Measurements from ENCODE around the gene SNTA1.
"Not testable (repeated sequence)": the region's sequence is repeated elsewhere in the genome, so short reads cannot be mapped to it uniquely, and the experiment has no call there.

SNTA1 gene

GRCh38 chr20:33470457-33470856, 26.9 kb upstream of the SNTA1 start:
- Histone ChIP-seq H3K79me2 (ENCODE audit: insufficient read depth, low read length) (no peaks in the 10 kb centered on the region), H3K4me2 (ENCODE audit: low read depth, low read length, poor library complexity, severe bottlenecking) (no peak overlapping the region), H3K27me3 (ENCODE audit: low read length) (no peaks in the 10 kb centered on the region), H2AFZ (ENCODE audit: low read depth, low read length, severe bottlenecking) (no peak overlapping the region), H3K4me3 (ENCODE audit: insufficient read depth, low read length, poor library complexity, severe bottlenecking) (no peak overlapping the region), H4K20me1 (ENCODE audit: low read depth, low read length) (no peaks in the 10 kb centered on the region), H3K9me3 (ENCODE audit: insufficient read depth, low read length) (no peaks in the 10 kb centered on the region), H3K27ac (ENCODE audit: low read depth, low read length) (no peak overlapping the region), H3K9me2 (replicated peaks; ENCODE audit: insufficient read depth, low read length) (no peaks in the 10 kb centered on the region), H3F3A (ENCODE audit: insufficient read depth) (no peaks in the 10 kb centered on the region), H3K9ac (ENCODE audit: low read length) (no peak overlapping the region), H3K36me3 (ENCODE audit: low read length) (no peaks in the 10 kb centered on the region)
- no peak for TF ChIP-seq EZH2phosphoT487 (conservative IDR thresholded peaks at IDR 0.05; ENCODE audit: low read length)
- no peak for TF ChIP-seq CTCF (IDR thresholded peaks at IDR 0.05; ENCODE audit: insufficient read depth, low read length, poor library complexity, severe bottlenecking)

- Histone ChIP-seq H3K4me2 (ENCODE audit: low read depth, low read length, poor library complexity, severe bottlenecking) (no peak overlapping the region), H3F3A (ENCODE audit: insufficient read depth) (no peaks in the 10 kb centered on the region), H3K9me2 (replicated peaks; ENCODE audit: insufficient read depth, low read length) (no peaks in the 10 kb centered on the region), H3K9ac (ENCODE audit: low read length) (no peak overlapping the region), H3K27ac (ENCODE audit: low read depth, low read length) (no peak overlapping the region), H3K4me3 (ENCODE audit: insufficient read depth, low read length, poor library complexity, severe bottlenecking) (no peak overlapping the region), H3K79me2 (ENCODE audit: insufficient read depth, low read length) (no peaks in the 10 kb centered on the region), H2AFZ (ENCODE audit: low read depth, low read length, severe bottlenecking) (no peak overlapping the region), H3K9me3 (ENCODE audit: insufficient read depth, low read length) (no peaks in the 10 kb centered on the region), H3K27me3 (ENCODE audit: low read length) (no peaks in the 10 kb centered on the region), H4K20me1 (ENCODE audit: low read depth, low read length) (no peaks in the 10 kb centered on the region), H3K36me3 (ENCODE audit: low read length) (no peaks in the 10 kb centered on the region)
- TF ChIP-seq EZH2phosphoT487 (conservative IDR thresholded peaks at IDR 0.05; ENCODE audit: low read length) (no peak), CTCF (IDR thresholded peaks at IDR 0.05; ENCODE audit: insufficient read depth, low read length, poor library complexity, severe bottlenecking) (no peak)
These were observed 22.7 kb upstream of the SNTA1 start for GRCh38 chr20:33466303-33466646.

GRCh38 chr20:33465481-33466302, 22.1 kb upstream of the SNTA1 start:
- no peak overlapping the region for H3K9ac ChIP-seq (ENCODE audit: low read length)
- H3K79me2 ChIP-seq (ENCODE audit: insufficient read depth, low read length): no peaks in the 10 kb centered on the region
- no peaks in the 10 kb centered on the region for H3F3A ChIP-seq (ENCODE audit: insufficient read depth)
- no peak overlapping the region for H3K4me3 ChIP-seq (ENCODE audit: insufficient read depth, low read length, poor library complexity, severe bottlenecking)
- no peak overlapping the region for H3K27ac ChIP-seq (ENCODE audit: low read depth, low read length)
- no peaks in the 10 kb centered on the region for H3K36me3 ChIP-seq (ENCODE audit: low read length)
- no peaks in the 10 kb centered on the region for H3K27me3 ChIP-seq (ENCODE audit: low read length)
- H3K4me2 ChIP-seq (ENCODE audit: low read depth, low read length, poor library complexity, severe bottlenecking): no peak overlapping the region
- no peaks in the 10 kb centered on the region for H4K20me1 ChIP-seq (ENCODE audit: low read depth, low read length)
- H3K9me2 ChIP-seq (replicated peaks; ENCODE audit: insufficient read depth, low read length): no peaks in the 10 kb centered on the region
- H3K9me3 ChIP-seq (ENCODE audit: insufficient read depth, low read length): no peaks in the 10 kb centered on the region
- no peak for TF ChIP-seq CTCF (IDR thresholded peaks at IDR 0.05; ENCODE audit: insufficient read depth, low read length, poor library complexity, severe bottlenecking)
- no peak for TF ChIP-seq EZH2phosphoT487 (conservative IDR thresholded peaks at IDR 0.05; ENCODE audit: low read length)
- no peak overlapping the region for H2AFZ ChIP-seq (ENCODE audit: low read depth, low read length, severe bottlenecking)

- H3K9me3 ChIP-seq (ENCODE audit: insufficient read depth, low read length); H3K27ac ChIP-seq (ENCODE audit: low read depth, low read length); H3K9me2 ChIP-seq (replicated peaks; ENCODE audit: insufficient read depth, low read length); H3K9ac ChIP-seq (ENCODE audit: low read length); H4K20me1 ChIP-seq (ENCODE audit: low read depth, low read length); H3F3A ChIP-seq (ENCODE audit: insufficient read depth); H3K36me3 ChIP-seq (ENCODE audit: low read length); H3K4me3 ChIP-seq (ENCODE audit: insufficient read depth, low read length, poor library complexity, severe bottlenecking); H3K4me2 ChIP-seq (ENCODE audit: low read depth, low read length, poor library complexity, severe bottlenecking); H3K27me3 ChIP-seq (ENCODE audit: low read length); H2AFZ ChIP-seq (ENCODE audit: low read depth, low read length, severe bottlenecking); H3K79me2 ChIP-seq (ENCODE audit: insufficient read depth, low read length): not testable (repeated sequence)
These were observed 21.2 kb upstream of the SNTA1 start for GRCh38 chr20:33464759-33465158.
